H1 (cell line): ENCODE results near the gene CDH6. TPM values are rescaled to one million over a fixed set of nuclear protein-coding genes. Genes with fewer than 3 reads are reported as not detected.
A peak's percentile ranks its signal among the peaks of the same experiment; 100 is the strongest.

ENCODE experiments used
- CTCF ChIA-PET: fragments of 300-600 bp; sonication (Branson Sonifier 250); formaldehyde crosslinking; loops from one replicate; lab custom pipeline; 2021; ENCODE audit not compliant: partially characterized antibody; lab: Charles Lee
- POLR2A ChIA-PET: fragments of 300-600 bp; sonication (Branson Sonifier 250); formaldehyde crosslinking; loops from one replicate; lab custom pipeline; 2021; ENCODE audit warnings: inconsistent platforms; ENCODE audit not compliant: partially characterized antibody; lab: Charles Lee
- DNase-seq, 2 experiments: peaks; one replicate each; pipeline versions ENCODE4 v3.0.0 to v3.0.0-alpha.2; 2010 to 2022; ENCODE audit warnings: low spot score in 2 of 2, low read depth in 1 of 2, mixed read lengths in 1 of 2
- FAIRE-seq: peaks from 2 replicates; lab custom pipeline; 2011; peaks lifted over from hg19 to GRCh38; lab: Jason Lieb, UNC
- H2AFZ ChIP-seq: 2 replicates; pipeline ENCODE4 v1.8.1; 2012; ENCODE audit warnings: low read length, inconsistent platforms
- H2AK5ac ChIP-seq: 2 replicates; pipeline ENCODE4 v1.6.1; 2013; ENCODE audit warnings: low read depth, low read length
- H2BK120ac ChIP-seq: replicated peaks from 2 replicates; pipeline ENCODE3; 2013; ENCODE audit warnings: low read depth, low read length, inconsistent platforms
- H2BK12ac ChIP-seq: 2 replicates; pipeline ENCODE4 v1.6.1; 2013; ENCODE audit warnings: low read depth, low read length
- H2BK15ac ChIP-seq: 2 replicates; pipeline ENCODE4 v1.6.1; 2013; ENCODE audit warnings: low read length
- H2BK20ac ChIP-seq: 2 replicates; pipeline ENCODE4 v1.6.1; 2013; ENCODE audit warnings: low read length
- H2BK5ac ChIP-seq: 2 replicates; pipeline ENCODE4 v1.6.1; 2013; ENCODE audit warnings: low read depth, low read length
- H3K14ac ChIP-seq: 2 replicates; pipeline ENCODE4 v1.6.1; 2013; ENCODE audit warnings: inconsistent platforms; ENCODE audit not compliant: insufficient read length
- H3K18ac ChIP-seq: 2 replicates; pipeline ENCODE4 v1.6.1; 2013; ENCODE audit warnings: low read length; ENCODE audit errors: extremely low read depth
- H3K23ac ChIP-seq: 2 replicates; pipeline ENCODE4 v1.6.1; 2013; ENCODE audit warnings: inconsistent platforms; ENCODE audit not compliant: insufficient read length
- H3K23me2 ChIP-seq: 2 replicates; pipeline ENCODE4 v1.6.1; 2013; ENCODE audit warnings: low read depth, low read length
- H3K27ac ChIP-seq: 2 replicates; pipeline ENCODE4 v1.6.1; 2011; ENCODE audit warnings: low read depth, low read length, inconsistent platforms
- H3K27me3 ChIP-seq, 4 experiments: replicated peaks in 1 of 4; 1 replicate in 1 of 4; 2 replicates in 3 of 4; pipeline versions ENCODE4 v1.6.1 to v1.8.1; 2011 to 2013; ENCODE audit warnings: low read length in 3 of 4, mild to moderate bottlenecking in 3 of 4, inconsistent platforms in 2 of 4, mixed read lengths in 2 of 4, moderate library complexity in 1 of 4; ENCODE audit not compliant: control insufficient read depth in 3 of 4, insufficient read depth in 3 of 4; ENCODE audit errors: extremely low read depth in 1 of 4
- H3K36me3 ChIP-seq, 4 experiments: 2 replicates each; pipeline versions ENCODE4 v1.6.1 to v1.8.1; 2011 to 2013; ENCODE audit warnings: mild to moderate bottlenecking in 4 of 4, low read length in 3 of 4, moderate library complexity in 2 of 4, control low read depth in 1 of 4, inconsistent platforms in 1 of 4; ENCODE audit not compliant: insufficient read depth in 4 of 4, control insufficient read depth in 2 of 4
- H3K4ac ChIP-seq: replicated peaks from 2 replicates; pipeline ENCODE3; 2013; ENCODE audit warnings: low read length, low read depth, mixed read lengths, inconsistent platforms; ENCODE audit not compliant: insufficient read length
- H3K4me1 ChIP-seq, 4 experiments: replicated peaks in 1 of 4; 1 replicate in 1 of 4; 2 replicates in 3 of 4; pipeline versions ENCODE4 v1.6.1 to v1.8.1; 2011 to 2013; ENCODE audit warnings: low read length in 3 of 4, inconsistent platforms in 2 of 4, mixed read lengths in 1 of 4; ENCODE audit not compliant: insufficient read depth in 4 of 4, control insufficient read depth in 3 of 4
- H3K4me2 ChIP-seq, 2 experiments: 2 replicates each; pipeline versions ENCODE4 v1.6.1 to v1.8.1; 2011 to 2013; ENCODE audit warnings: low read depth in 2 of 2, low read length in 2 of 2, control low read depth in 1 of 2, inconsistent platforms in 1 of 2, mild to moderate bottlenecking in 1 of 2; ENCODE audit not compliant: insufficient read depth in 1 of 2
- H3K4me3 ChIP-seq, 4 experiments: fragments of 200-600, 300-600 bp in 1 of 4; sonication (generic), shearing (Covaris generic), sonication (Bioruptor Twin) in 1 of 4; 2 replicates each; pipeline versions ENCODE4 v1.5.1 to v1.8.1; 2011 to 2016; ENCODE audit warnings: low read length in 4 of 4, low read depth in 3 of 4, control low read depth in 2 of 4, inconsistent platforms in 2 of 4, mild to moderate bottlenecking in 2 of 4, mixed read lengths in 1 of 4, moderate library complexity in 1 of 4; ENCODE audit not compliant: insufficient read depth in 2 of 4; ENCODE audit errors: extremely low read depth in 1 of 4
- H3K56ac ChIP-seq: replicated peaks from 2 replicates; pipeline ENCODE3; 2013; ENCODE audit warnings: low read depth, mild to moderate bottlenecking, mixed read lengths, low read length, inconsistent platforms; ENCODE audit not compliant: insufficient read length
- H3K79me1 ChIP-seq: 2 replicates; pipeline ENCODE4 v1.6.1; 2013; ENCODE audit warnings: low read depth, low read length, control low read depth
- H3K79me2 ChIP-seq, 2 experiments: 2 replicates each; pipeline versions ENCODE4 v1.6.1 to v1.8.1; 2012 to 2013; ENCODE audit warnings: low read length in 2 of 2, mild to moderate bottlenecking in 2 of 2, inconsistent platforms in 1 of 2; ENCODE audit not compliant: insufficient read depth in 2 of 2, control insufficient read depth in 1 of 2
- H3K9ac ChIP-seq, 4 experiments: replicated peaks in 1 of 4; 1 replicate in 1 of 4; 2 replicates in 3 of 4; pipeline versions ENCODE4 v1.6.1 to v1.8.1; 2011 to 2013; ENCODE audit warnings: low read depth in 3 of 4, low read length in 3 of 4, control low read depth in 2 of 4, mild to moderate bottlenecking in 2 of 4, moderate library complexity in 2 of 4, inconsistent platforms in 1 of 4; ENCODE audit errors: extremely low read depth in 1 of 4
- H3K9me3 ChIP-seq, 2 experiments: 2 replicates each; pipeline versions ENCODE4 v1.6.1 to v1.8.1; 2012 to 2013; ENCODE audit warnings: mild to moderate bottlenecking in 2 of 2, moderate library complexity in 2 of 2, control low read depth in 1 of 2, inconsistent platforms in 1 of 2, low read depth in 1 of 2, low read length in 1 of 2, mixed read lengths in 1 of 2; ENCODE audit not compliant: insufficient read depth in 2 of 2
- H4K20me1 ChIP-seq, 2 experiments: replicated peaks in 1 of 2; 2 replicates each; pipeline versions ENCODE3 to v1.8.1; 2011 to 2013; ENCODE audit warnings: inconsistent platforms in 2 of 2, low read length in 2 of 2, mild to moderate bottlenecking in 1 of 2; ENCODE audit not compliant: insufficient read depth in 2 of 2, control insufficient read depth in 1 of 2
- H4K5ac ChIP-seq: 2 replicates; pipeline ENCODE4 v1.6.1; 2013; ENCODE audit warnings: low read length, low read depth, mixed read lengths, inconsistent platforms; ENCODE audit not compliant: insufficient read length
- H4K8ac ChIP-seq: 2 replicates; pipeline ENCODE4 v1.8.0; 2013; ENCODE audit warnings: mild to moderate bottlenecking, moderate library complexity, low read length, inconsistent platforms; ENCODE audit not compliant: insufficient read depth; ENCODE audit errors: extremely low read depth
- H4K91ac ChIP-seq: replicated peaks from 2 replicates; pipeline ENCODE3; 2013; ENCODE audit warnings: low read length, mixed read lengths, inconsistent platforms; ENCODE audit not compliant: insufficient read length
- BACH1 ChIP-seq: IDR thresholded peaks from 2 replicates; pipeline ENCODE4 v1.6.1; 2012; ENCODE audit warnings: low read length, improper control_type of control experiment
- CREB1 ChIP-seq: IDR thresholded peaks from 2 replicates; pipeline ENCODE4 v1.6.1; 2012; ENCODE audit warnings: inconsistent platforms
- MAFK ChIP-seq: IDR thresholded peaks from 2 replicates; pipeline ENCODE4 v1.6.1; 2012; ENCODE audit warnings: low read depth, mild to moderate bottlenecking, improper control_type of control experiment, low read length
- WGBS, 2 experiments: shearing (Covaris generic) in 1 of 2; methylation state at CpG; one replicate each; pipeline versions ENCODE4 v1.1.6 to v1.1.7; 2013 to 2015; ENCODE audit warnings: low lambda C conversion rate in 2 of 2, mixed read lengths in 2 of 2, inconsistent platforms in 1 of 2, low coverage in 1 of 2, missing lambda C conversion rate in 1 of 2; ENCODE audit not compliant: insufficient replicate concordance in 2 of 2, insufficient coverage in 1 of 2, insufficient read length in 1 of 2; ENCODE audit errors: extremely low coverage in 1 of 2, missing lambda C conversion rate in 1 of 2; 5-methylcytosine and 5-hydroxymethylcytosine counted together
- polyA plus RNA-seq, 7 experiments: library from polyadenylated mRNA; depleted of rRNA in 3 of 7; stranded (reverse) in 5 of 7; unstranded in 2 of 7; fragments of >200 nt in 5 of 7; fragments of 200-250 nt in 2 of 7; gene quantifications; 1 replicate in 5 of 7; 2 replicates in 1 of 7; 4 replicates in 1 of 7; pipeline versions ENCODE4 v1.2.1 to v1.2.3, GENCODE V29; 2011 to 2013; ENCODE audit warnings: missing spikeins in 2 of 7, mixed read lengths in 2 of 7
- total RNA-seq: library from RNA; stranded (reverse); fragmentation: NEBNext Ultra II Directional; extraction: Animal tissue kit (Norgen Biotek cat#: 25700); gene quantifications from 2 replicates; pipeline ENCODE4 v1.2.1, GENCODE V29; 2021

The CDH6 gene
- total and polyA plus RNA-seq, 2 of the 8 experiments (the other 6 are each of a cell fraction or from before 2014, with no cell fraction given), result 1.4 to 1.9 TPM

DNA sequence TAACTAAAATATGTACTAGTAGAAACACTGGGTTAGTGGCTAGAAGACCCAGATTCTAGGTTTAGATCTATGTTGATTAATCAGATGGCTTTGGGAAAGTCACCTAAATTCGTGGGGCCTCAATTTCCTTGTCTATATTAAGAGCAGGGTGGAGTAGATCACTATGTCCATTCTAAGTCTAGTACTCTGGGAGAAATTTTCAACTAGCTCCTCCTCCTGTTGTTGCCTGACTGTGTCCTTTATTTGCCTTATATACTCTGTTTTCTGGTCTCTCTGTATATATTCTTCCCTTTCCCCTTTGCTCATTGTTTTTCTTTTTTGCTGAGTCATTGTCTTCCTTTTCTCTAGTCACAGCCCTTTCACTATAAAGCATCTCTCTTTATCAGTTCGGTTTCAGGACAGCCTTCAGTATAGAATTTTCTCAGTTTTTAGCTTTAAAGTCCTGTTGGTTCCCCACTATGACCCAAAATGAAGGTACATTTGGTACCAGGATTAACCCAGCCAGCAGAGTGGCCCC lies 44.5 kb upstream of the CDH6 start:
- Histone ChIP-seq H2BK120ac (no peak overlapping the region), H3K56ac (no peak overlapping the region), H3K27me3 (no peaks in the 10 kb centered on the region), H3K79me1 (no peaks in the 10 kb centered on the region), H3K36me3 (no peaks in the 10 kb centered on the region), H3K4me1 (peaks cover 0 to 9% (median 5%) of the 10 kb centered on the region in 4 experiments; a peak in 5 of 7 replicates), H4K20me1 (no peaks in the 10 kb centered on the region), H2BK12ac (no peak overlapping the region), H2BK5ac (no peak overlapping the region), H2AFZ (no peak overlapping the region), H4K91ac (no peak overlapping the region), H4K5ac (no peak overlapping the region), H3K23me2 (no peaks in the 10 kb centered on the region), H2BK20ac (no peak overlapping the region), H2BK15ac (no peak overlapping the region), H3K9me3 (no peaks in the 10 kb centered on the region), H3K9ac (no peak overlapping the region), H3K4me3 (no peak overlapping the region), H3K79me2 (no peaks in the 10 kb centered on the region), H3K14ac (no peak overlapping the region), H4K8ac (no peak overlapping the region), H3K4ac (no peak overlapping the region), H3K27ac (no peak overlapping the region), H2AK5ac (no peak overlapping the region), H3K4me2 (no peak overlapping the region), H3K18ac (no peak overlapping the region), H3K23ac (no peak overlapping the region)
- DNase-seq (no peak), FAIRE-seq (no peak)
- WGBS, 2 experiments, result 89% methylated on average over 2 of the region's 2 CpGs; no CpG with 5 or more reads in 1 of the 2 experiments
- ChIA-PET CTCF (interaction anchor here (0.6 to 1.3 kb wide), 3 partner anchors 38 to 121 kb away, joined by 3 to 4 read pairs (median 3); no protein-coding TSS in a partner anchor), POLR2A (no interaction called here)
- peak; percentile 85 for TF ChIP-seq MAFK
- no peak for TF ChIP-seq CREB1
- TF ChIP-seq BACH1, result peak; percentile 96
